ENCODE results near the gene EBNA1BP2.

GRCh38 chr1:43134068-43134467 is 38.0 kb downstream of the EBNA1BP2 start:
- no peak for TF ChIP-seq REST (IDR thresholded peaks at IDR 0.05; ENCODE audit: borderline replicate concordance)
- TF ChIP-seq EZH2 (IDR thresholded peaks at IDR 0.05; ENCODE audit: borderline replicate concordance, insufficient read depth, low read length, poor library complexity, severe bottlenecking) = no peak
- no peak for TF ChIP-seq CTCF (IDR thresholded peaks at IDR 0.05; ENCODE audit: poor library complexity, severe bottlenecking)
- TF ChIP-seq MXI1 (conservative IDR thresholded peaks at IDR 0.05; ENCODE audit: poor library complexity, severe bottlenecking) = no peak
- no peak for TF ChIP-seq TAF1 (IDR thresholded peaks at IDR 0.05; ENCODE audit: low read depth)

Data from neural cell (in vitro differentiated cells).